GM23338 (cell line): ENCODE data around the gene BRSK2.

Source experiments
- CREB1 ChIP-seq: fragments of 250-450 bp; sonication (Bioruptor Pico); IDR thresholded peaks from 2 replicates; pipeline ENCODE4 v1.5.0; 2020; ENCODE audit warnings: low read depth, mild to moderate bottlenecking, moderate library complexity
- CTCF ChIP-seq, 2 experiments: fragments of 200-600 bp in 1 of 2; sonication (generic) in 1 of 2; conservative IDR thresholded peaks; 2 replicates each; pipeline versions ENCODE4 v1.5.1 to v1.6.1; 2016 to 2017; ENCODE audit warnings: antibody characterized with exemption in 2 of 2, low read depth in 2 of 2, mild to moderate bottlenecking in 2 of 2, moderate library complexity in 1 of 2
- ETS1 ChIP-seq: IDR thresholded peaks from 2 replicates; pipeline ENCODE4 v1.6.1; 2016; ENCODE audit warnings: antibody characterized with exemption
- EZH2phosphoT487 ChIP-seq: fragments of 200-600 bp; sonication (generic); IDR thresholded peaks from one replicate; pipeline ENCODE4 v1.8.1; 2018; ENCODE audit warnings: antibody characterized with exemption; ENCODE audit not compliant: unreplicated experiment
- JUNB ChIP-seq: IDR thresholded peaks from one replicate; pipeline ENCODE4 v1.6.1; 2016; ENCODE audit warnings: antibody characterized with exemption; ENCODE audit not compliant: unreplicated experiment
- REST ChIP-seq: IDR thresholded peaks from one replicate; pipeline ENCODE4 v1.6.1; 2018; ENCODE audit warnings: antibody characterized with exemption; ENCODE audit not compliant: unreplicated experiment

DNA sequence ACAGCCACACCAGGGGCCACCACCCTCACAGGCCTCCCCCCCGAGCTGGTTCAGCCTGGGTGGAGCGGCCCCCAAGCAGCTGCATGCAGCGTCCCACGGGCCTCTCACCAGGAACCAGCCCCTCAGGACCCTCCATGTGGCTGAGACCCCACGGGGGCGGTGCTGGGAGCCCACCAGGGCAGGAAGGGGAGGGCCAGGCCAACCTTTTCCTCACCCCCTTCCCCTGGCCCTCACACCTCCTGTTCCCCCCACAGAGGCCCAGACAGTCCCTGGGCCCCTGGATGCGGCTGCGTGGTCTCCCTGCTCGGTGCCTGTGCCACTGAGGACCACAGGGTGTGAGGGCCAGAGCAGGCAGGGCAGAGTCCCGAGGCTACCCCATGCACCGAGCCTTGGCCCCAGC lies 50.3 kb downstream of the BRSK2 start:
- TF ChIP-seq CTCF (conservative IDR thresholded peaks at IDR 0.05; ENCODE audit: low read depth in 2 of 2) (no peak), JUNB (no peak), ETS1 (no peak), EZH2phosphoT487 (no peak), CREB1 (no peak), REST (no peak)
